NCI-H146 treated with DMSO at 0.1 percent for 48 hours (cell line): Measurements from ENCODE around the gene CCDC120.

Experiments used
- DNase-seq: peaks from one replicate; lab custom pipeline; 2025; ENCODE audit not compliant: unreplicated experiment; lab: John Stamatoyannopoulos, UW

The CCDC120 gene

GRCh38 chrX:49061916-49062315, 3.1 kb downstream of the CCDC120 start:
- no peak for DNase-seq

- DNase-seq = no peak
Measured at GRCh38 chrX:49063715-49064114, 4.9 kb downstream of the CCDC120 start.

GRCh38 chrX:49064303-49064702, 5.5 kb downstream of the CCDC120 start:
- no peak for DNase-seq

- no peak for DNase-seq
Measured at GRCh38 chrX:49064735-49065134, 5.9 kb downstream of the CCDC120 start.

GRCh38 chrX:49066278-49066677, 7.5 kb downstream of the CCDC120 start:
- no peak for DNase-seq

GRCh38 chrX:49066690-49067089, 7.9 kb downstream of the CCDC120 start:
- no peak for DNase-seq

GRCh38 chrX:49067285-49068120, 8.7 kb downstream of the CCDC120 start:
- no peak for DNase-seq

- no peak for DNase-seq
Measured at GRCh38 chrX:49069038-49069437, 10.2 kb downstream of the CCDC120 start.

- no peak for DNase-seq
Measured at GRCh38 chrX:49070988-49071387, 12.2 kb downstream of the CCDC120 start.

- DNase-seq = no peak
Measured at GRCh38 chrX:49071877-49072711, 13.3 kb downstream of the CCDC120 start.

- DNase-seq = no peak
Measured at GRCh38 chrX:49072712-49073095, 13.9 kb downstream of the CCDC120 start.

GRCh38 chrX:49073601-49074575, 15.1 kb downstream of the CCDC120 start, which contains the start of gene PRAF2:
TSS of gene PRAF2 (minus strand) at chrX:49074002. CDS start at chrX:49073987, 15 bp downstream.
- DNase-seq = peak; percentile 77

GRCh38 chrX:49075347-49075746, 16.5 kb downstream of the CCDC120 start:
- DNase-seq = no peak

- DNase-seq = no peak
Measured at GRCh38 chrX:49077941-49078340, 19.1 kb downstream of the CCDC120 start.

- peak; percentile 26 for DNase-seq
Measured at GRCh38 chrX:49079489-49080428, 21.0 kb downstream of the CCDC120 start, which contains the start of gene WDR45. TSS of gene WDR45 (minus strand) at chrX:49079887. CDS start at chrX:49078095, 1,792 bp downstream.

- DNase-seq = no peak
Measured at GRCh38 chrX:49082271-49082871, 23.6 kb downstream of the CCDC120 start.

GRCh38 chrX:49089553-49089952, 30.8 kb downstream of the CCDC120 start:
- DNase-seq = no peak

- DNase-seq = no peak
Measured at GRCh38 chrX:49096419-49096818, 37.6 kb downstream of the CCDC120 start.
